Sigmoid colon (tissue), 7 donors: ENCODE measurements around the gene CD248. TPM values are rescaled to one million over a fixed set of nuclear protein-coding genes. Genes with fewer than 3 reads are reported as not detected.

ENCODE experiments used
- DNase-seq: peaks from one replicate; pipeline ENCODE4 v3.0.0-alpha.2; 2019
- H3K27ac ChIP-seq, 4 donors: fragments of 200-600 bp; sonication (generic); one replicate each; pipeline ENCODE4 v1.5.1; 2016 to 2019; ENCODE audit warnings: mild to moderate bottlenecking in 1 of 4
- H3K27me3 ChIP-seq, 3 donors: fragments of 200-600 bp; sonication (generic); one replicate each; pipeline ENCODE4 v1.5.1; 2019; ENCODE audit warnings: mild to moderate bottlenecking in 1 of 3
- H3K36me3 ChIP-seq, 4 donors: fragments of 200-600 bp; sonication (generic); one replicate each; pipeline ENCODE4 v1.5.1; 2016 to 2019
- H3K4me1 ChIP-seq, 4 donors: fragments of 200-600 bp; sonication (generic); one replicate each; pipeline ENCODE4 v1.5.1; 2017 to 2019
- H3K4me3 ChIP-seq, 4 donors: fragments of 200-600 bp; sonication (generic); one replicate each; pipeline ENCODE4 v1.5.1; 2017 to 2019; ENCODE audit warnings: mild to moderate bottlenecking in 2 of 4, moderate library complexity in 1 of 4
- H3K9me3 ChIP-seq, 4 donors: fragments of 200-600 bp in 3 of 4; sonication (generic) in 3 of 4; one replicate each; pipeline versions ENCODE4 v1.5.1 to v1.6.1; 2013 to 2019
- EP300 ChIP-seq, 4 donors: sonication (generic); formaldehyde crosslinking; IDR thresholded peaks; one replicate each; pipeline ENCODE4 v1.6.1; 2017; ENCODE audit warnings: antibody characterized with exemption in 4 of 4
- POLR2A ChIP-seq, 2 donors: fragments of 450-650 bp; IDR thresholded peaks; one replicate each; pipeline ENCODE4 v1.6.1; 2016; ENCODE audit warnings: antibody characterized with exemption in 2 of 2, mild to moderate bottlenecking in 2 of 2, moderate library complexity in 2 of 2
- POLR2AphosphoS5 ChIP-seq, 4 donors: sonication (generic); formaldehyde crosslinking; IDR thresholded peaks; one replicate each; pipeline ENCODE4 v1.6.1; 2017; ENCODE audit warnings: antibody characterized with exemption in 4 of 4
- WGBS, 2 donors: extraction: QIAGEN DNeasy Blood & Tissue Kit; methylation state at CpG; one replicate each; pipeline ENCODE4 v1.1.7; 2013; 5-methylcytosine and 5-hydroxymethylcytosine counted together
- intact Hi-C: fragments of 100-400 bp; cut with DNase I; formaldehyde crosslinking; loops from one replicate; pipeline ENCODE4 v1.15.1; 2023
- polyA plus RNA-seq, 3 donors: library from polyadenylated mRNA; stranded (reverse); fragments of 200-250 nt; gene quantifications; one replicate each; pipeline ENCODE4 v1.2.3, GENCODE V29; 2013
- total RNA-seq, 4 donors: library from RNA; depleted of rRNA; stranded (reverse); fragments of >200 nt; gene quantifications; one replicate each; pipeline ENCODE4 v1.1.0, GENCODE V29; 2016
- TF ChIP-seq, protein P1 (sequence below), 4 experiments: fragments of 450-650 bp in 3 of 4; fragments of 200-600 bp in 1 of 4; IDR thresholded peaks; one replicate each; pipeline ENCODE4 v1.5.1; 2016 to 2019; ENCODE audit warnings: antibody characterized with exemption in 4 of 4, mild to moderate bottlenecking in 3 of 4, moderate library complexity in 2 of 4
- donor health status: healthy with polysubstance abuse.
- donor health status: Bipolar disorder and iron deficiency.
- donor health status: healthy.

Gene CD248
- total and polyA plus RNA-seq, 7 donors = 1.2 to 26.3 (median 6.1) TPM

DNA sequence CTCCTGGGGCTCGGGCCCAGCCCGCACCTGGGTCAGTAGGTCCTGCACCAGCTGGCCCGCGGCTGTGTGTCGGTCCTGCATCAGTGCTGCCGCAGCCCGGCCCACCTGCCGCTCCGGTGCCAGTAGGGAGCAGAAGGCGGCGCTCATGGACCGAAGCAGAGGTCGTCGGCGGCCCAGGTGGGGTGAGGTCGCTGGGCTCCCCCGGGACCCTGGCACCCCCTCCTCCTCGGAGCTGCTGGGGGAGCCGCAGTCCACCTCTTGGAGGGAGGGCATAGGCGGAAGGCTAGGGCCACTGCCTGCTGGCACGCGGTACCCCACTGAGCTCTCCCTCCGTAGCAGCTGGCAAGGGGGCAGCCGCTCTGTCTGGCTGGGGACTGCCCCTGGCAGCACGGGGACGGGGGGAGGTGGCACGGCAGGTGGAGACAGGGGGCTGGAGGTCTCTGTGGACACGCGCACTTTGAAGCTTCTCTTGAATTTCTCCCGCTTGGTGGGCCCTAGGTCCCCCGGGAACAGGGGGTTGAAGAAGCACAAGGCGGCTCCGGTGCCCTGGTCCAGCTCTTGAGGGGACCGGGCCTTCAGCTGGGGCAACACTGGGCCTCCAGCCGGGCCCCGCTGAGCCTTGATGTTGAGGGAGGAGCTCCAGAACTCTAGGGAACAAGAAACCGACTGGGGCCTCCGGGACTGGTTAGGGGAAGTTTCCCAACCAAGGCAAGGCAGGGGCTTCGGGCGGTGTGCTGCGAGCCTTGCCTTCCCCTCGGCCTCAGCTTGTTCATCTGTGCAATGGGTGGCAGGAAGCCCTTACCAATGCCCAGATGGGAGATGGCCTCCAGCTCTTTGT, 18.0 kb upstream of the CD248 start:
- TF ChIP-seq POLR2A (IDR thresholded peaks at IDR 0.05) = no peak
- no peak for TF ChIP-seq POLR2AphosphoS5 (IDR thresholded peaks at IDR 0.05)
- TF ChIP-seq, protein P1, sequence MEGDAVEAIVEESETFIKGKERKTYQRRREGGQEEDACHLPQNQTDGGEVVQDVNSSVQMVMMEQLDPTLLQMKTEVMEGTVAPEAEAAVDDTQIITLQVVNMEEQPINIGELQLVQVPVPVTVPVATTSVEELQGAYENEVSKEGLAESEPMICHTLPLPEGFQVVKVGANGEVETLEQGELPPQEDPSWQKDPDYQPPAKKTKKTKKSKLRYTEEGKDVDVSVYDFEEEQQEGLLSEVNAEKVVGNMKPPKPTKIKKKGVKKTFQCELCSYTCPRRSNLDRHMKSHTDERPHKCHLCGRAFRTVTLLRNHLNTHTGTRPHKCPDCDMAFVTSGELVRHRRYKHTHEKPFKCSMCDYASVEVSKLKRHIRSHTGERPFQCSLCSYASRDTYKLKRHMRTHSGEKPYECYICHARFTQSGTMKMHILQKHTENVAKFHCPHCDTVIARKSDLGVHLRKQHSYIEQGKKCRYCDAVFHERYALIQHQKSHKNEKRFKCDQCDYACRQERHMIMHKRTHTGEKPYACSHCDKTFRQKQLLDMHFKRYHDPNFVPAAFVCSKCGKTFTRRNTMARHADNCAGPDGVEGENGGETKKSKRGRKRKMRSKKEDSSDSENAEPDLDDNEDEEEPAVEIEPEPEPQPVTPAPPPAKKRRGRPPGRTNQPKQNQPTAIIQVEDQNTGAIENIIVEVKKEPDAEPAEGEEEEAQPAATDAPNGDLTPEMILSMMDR (IDR thresholded peaks at IDR 0.05) = no peak
- Histone ChIP-seq H3K4me1 (peaks cover 0 to 29% (median 25%) of the 10 kb centered on the region in 4 donors), H3K27me3 (no peaks in the 10 kb centered on the region), H3K9me3 (no peaks in the 10 kb centered on the region), H3K27ac (no peak overlapping the region), H3K36me3 (peaks cover 0 to 44% (median 12%) of the 10 kb centered on the region in 4 donors), H3K4me3 (peak overlapping the region in 2 of 4 donors; percentile 62 to 64)
- intact Hi-C loops = no loop called here
- 88 to 91% methylated on average over 42 of the region's 42 CpGs for WGBS, 2 donors
- DNase-seq = peak; percentile 68

DNA sequence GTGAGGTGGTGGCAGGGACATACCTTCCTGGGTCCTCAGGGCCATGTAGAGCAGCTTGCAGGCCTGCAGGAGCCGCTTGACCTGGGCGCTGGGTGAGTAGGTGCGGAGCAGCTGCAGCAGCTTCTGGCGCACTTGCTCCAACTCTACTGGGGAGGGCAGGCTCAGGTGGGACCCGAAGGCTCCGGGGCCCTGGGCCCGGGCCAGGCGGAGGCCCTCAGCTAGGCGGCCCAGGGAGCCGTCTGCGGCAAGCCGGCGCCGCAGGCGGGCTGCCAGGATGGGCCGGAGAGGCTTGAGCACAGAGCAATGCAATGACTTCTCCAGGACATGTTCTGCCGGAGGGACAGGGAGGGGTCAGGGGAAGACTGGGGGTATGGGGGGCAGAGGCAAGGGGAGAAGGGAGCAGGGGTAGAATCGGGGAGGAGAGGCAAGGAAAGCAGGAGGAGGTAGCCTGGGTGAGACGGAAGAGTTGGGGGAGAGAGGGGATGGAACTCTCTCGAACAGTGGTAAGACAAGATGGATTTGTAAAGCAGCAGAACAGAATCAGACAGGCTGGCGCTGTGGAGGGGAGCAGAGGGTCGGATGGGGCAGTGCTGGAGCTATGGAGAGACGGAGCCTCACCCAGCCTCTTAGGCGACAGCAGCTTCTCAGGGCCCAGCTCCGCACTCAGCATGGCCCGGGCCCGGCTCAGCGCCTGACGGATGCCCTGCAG, 17.2 kb upstream of the CD248 start:
- Histone ChIP-seq H3K27ac (no peak overlapping the region), H3K9me3 (no peaks in the 10 kb centered on the region), H3K4me3 (no peak overlapping the region), H3K27me3 (no peaks in the 10 kb centered on the region), H3K36me3 (peaks cover 0 to 36% (median 7%) of the 10 kb centered on the region in 4 donors), H3K4me1 (peaks cover 0 to 29% (median 26%) of the 10 kb centered on the region in 4 donors)
- intact Hi-C loops = no loop called here
- WGBS, 2 donors = 90 to 92% methylated on average over 29 of the region's 29 CpGs
- TF ChIP-seq POLR2AphosphoS5 (IDR thresholded peaks at IDR 0.05) (no peak), EP300 (IDR thresholded peaks at IDR 0.05) (no peak), POLR2A (IDR thresholded peaks at IDR 0.05) (no peak)
- TF ChIP-seq, protein P1 (IDR thresholded peaks at IDR 0.05) = no peak
- DNase-seq = no peak

DNA sequence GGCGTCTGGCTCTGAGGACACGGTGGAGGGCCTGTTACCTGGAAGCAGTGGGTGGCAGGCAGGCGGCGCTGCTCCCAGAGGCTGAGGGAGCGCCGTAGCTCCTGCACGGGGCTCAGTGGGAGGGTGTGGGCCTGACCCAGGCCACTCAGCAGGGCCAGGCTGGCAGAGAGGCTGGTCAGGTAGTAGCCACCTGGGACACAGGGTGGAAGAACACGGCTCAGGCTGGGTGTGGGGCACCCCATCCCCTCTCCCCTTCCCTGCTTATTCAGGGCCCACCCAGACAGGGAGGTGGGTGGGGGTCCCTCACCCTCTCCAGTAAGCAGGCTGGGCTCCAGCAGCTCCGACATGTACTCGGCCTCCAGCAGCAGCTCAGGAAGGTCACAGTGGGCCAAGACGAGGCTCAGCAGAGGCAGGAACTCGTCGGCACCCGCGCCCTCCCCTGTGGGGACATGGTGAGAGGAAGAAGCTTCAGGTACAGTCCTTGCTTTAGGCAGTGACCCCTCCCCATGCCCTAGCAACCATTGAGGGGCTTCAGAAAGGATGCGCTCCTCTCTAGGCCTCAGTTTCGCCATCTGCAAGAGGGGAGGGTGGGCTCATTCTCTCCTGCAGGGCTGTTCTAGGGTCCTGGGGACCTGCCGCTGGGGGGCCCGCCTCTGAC, 16.5 kb upstream of the CD248 start:
- no peaks in the 10 kb centered on the region for H3K27me3 ChIP-seq
- peaks cover 0 to 29% (median 3%) of the 10 kb centered on the region in 4 donors for H3K36me3 ChIP-seq
- H3K9me3 ChIP-seq = no peaks in the 10 kb centered on the region
- DNase-seq = peak; percentile 52
- TF ChIP-seq POLR2AphosphoS5 (IDR thresholded peaks at IDR 0.05) (no peak), POLR2A (IDR thresholded peaks at IDR 0.05) (no peak)
- H3K27ac ChIP-seq = no peak overlapping the region
- H3K4me3 ChIP-seq = no peak overlapping the region
- WGBS, 2 donors = 91 to 93% methylated on average over 19 of the region's 19 CpGs
- H3K4me1 ChIP-seq = peaks cover 0 to 36% (median 33%) of the 10 kb centered on the region in 4 donors
- intact Hi-C loops = no loop called here

DNA sequence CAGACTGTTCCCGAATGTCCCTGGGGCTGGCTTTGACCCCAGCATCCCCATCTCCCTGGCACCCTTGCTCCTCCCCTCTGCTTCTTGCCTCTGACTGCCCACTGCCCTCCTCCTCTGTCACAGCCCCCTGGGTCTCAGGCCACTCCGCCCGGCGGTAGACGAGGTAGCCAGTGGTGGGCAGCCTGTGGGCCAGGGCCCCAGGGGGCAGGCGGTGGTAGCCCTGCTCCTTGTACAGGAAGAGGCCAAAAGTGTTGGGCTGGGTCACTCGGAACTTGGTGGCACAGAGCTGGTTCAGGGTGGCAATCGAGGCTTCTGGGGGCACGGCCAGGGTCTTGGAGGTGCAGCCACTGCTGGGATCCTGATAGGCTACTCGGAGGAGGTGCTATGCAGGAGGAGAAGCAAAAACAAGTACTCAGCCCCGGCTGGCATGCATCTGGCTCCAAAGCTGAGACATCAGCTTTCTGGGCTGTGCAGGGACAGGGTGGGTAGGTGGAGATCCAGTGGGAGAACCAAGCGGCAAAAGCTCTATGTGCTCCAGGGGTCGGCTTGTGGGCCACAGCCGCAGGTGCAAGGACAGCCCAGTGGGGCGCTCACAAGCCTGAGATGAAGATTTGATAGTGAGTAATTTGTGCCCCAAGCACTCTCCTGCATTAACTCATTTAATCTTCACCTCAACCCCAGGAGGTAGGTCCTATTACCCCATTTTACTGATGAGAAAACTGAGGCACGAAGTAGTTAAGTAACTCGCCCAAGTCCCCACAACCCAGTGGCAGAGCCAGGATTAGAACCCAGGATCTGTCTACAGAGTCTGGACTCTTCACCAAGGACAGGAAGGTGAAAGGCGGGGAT, 15.8 kb upstream of the CD248 start:
- no peak overlapping the region for H3K4me3 ChIP-seq
- H3K9me3 ChIP-seq = no peaks in the 10 kb centered on the region
- peaks cover 0 to 43% (median 40%) of the 10 kb centered on the region in 4 donors for H3K4me1 ChIP-seq
- no peaks in the 10 kb centered on the region for H3K27me3 ChIP-seq
- no peak overlapping the region for H3K27ac ChIP-seq
- 86 to 87% methylated on average over 18 of the region's 18 CpGs for WGBS, 2 donors
- DNase-seq = peak; percentile 56
- H3K36me3 ChIP-seq = peaks cover 0 to 22% (median 3%) of the 10 kb centered on the region in 4 donors
- TF ChIP-seq EP300 (IDR thresholded peaks at IDR 0.05) (no peak), POLR2A (IDR thresholded peaks at IDR 0.05) (no peak), POLR2AphosphoS5 (IDR thresholded peaks at IDR 0.05) (no peak)
- TF ChIP-seq, protein P1 (IDR thresholded peaks at IDR 0.05) = no peak
- intact Hi-C loops = no loop called here
